Activated CD8-positive, alpha-beta memory T cell treated with anti-CD3 and anti-CD28 coated beads, Interleukin-2, amount 50 U/mL, for 24 hours (primary cell): ENCODE measurements around the gene ABCA5.
"Not testable (repeated sequence)": the region's sequence is repeated elsewhere in the genome, so short reads cannot be mapped to it uniquely, and the experiment has no call there.

Experiments used
- DNase-seq: peaks from one replicate; pipeline ENCODE4 v3.0.0-alpha.2; 2020; ENCODE audit errors: extremely low read depth

Gene ABCA5

DNA sequence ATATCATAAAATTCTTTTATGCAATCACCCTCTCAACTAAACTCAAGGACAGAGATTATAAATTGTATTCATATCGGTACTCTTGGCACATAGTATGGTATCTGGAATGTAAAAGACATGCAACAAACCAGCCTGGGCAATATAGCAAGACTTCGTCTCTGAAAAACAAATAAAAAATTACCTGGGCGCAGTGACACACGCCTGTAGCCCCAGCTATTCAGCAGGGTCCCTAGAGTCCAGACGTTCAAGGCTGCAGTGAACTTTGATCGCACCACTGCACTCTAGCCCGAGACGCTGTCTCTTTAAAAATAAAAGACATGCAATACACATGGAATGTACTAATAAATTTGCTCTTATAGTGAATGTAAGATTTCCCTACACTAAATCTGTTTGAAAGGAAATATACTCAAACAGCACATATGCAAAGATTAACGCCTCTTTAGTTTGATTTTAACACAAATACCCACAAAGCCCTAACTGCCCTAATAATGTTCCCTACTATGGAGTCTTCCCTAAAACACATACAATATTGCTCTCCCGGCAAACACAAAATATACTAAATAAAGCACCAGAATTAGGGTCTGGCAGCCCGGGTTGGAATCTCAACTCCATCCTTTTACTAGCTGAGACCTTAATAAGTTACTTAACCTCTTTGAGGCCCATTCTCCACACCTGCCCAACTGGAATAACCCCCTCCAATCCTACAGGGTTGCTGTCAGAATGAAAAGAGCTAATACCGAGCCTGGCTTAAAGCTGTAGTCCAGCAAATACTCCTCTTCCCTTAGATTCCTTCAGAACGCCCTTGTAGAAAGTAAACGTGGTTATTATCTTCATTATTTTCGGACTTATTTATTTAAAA, 1.2 kb downstream of the ABCA5 start:
- DNase-seq, result no peak

DNA sequence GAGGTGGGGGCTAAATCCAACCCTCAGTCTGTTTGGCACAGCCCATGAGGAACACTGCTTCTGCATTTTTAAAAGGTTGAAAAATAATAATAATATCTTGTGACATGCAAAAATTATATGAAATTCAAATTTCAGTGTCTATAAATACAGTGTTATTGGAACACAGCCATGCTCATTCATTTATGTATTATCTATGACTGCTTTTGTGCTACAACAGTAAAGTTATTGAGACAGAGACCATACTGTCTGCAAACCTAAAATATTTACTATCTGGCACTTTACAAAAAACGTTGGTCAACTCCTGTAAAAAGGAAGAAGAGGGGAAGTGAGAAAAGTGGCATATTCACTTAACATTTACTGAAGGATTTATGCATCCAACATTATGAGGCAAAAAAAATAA, 3.1 kb downstream of the ABCA5 start:
- no peak for DNase-seq

DNA sequence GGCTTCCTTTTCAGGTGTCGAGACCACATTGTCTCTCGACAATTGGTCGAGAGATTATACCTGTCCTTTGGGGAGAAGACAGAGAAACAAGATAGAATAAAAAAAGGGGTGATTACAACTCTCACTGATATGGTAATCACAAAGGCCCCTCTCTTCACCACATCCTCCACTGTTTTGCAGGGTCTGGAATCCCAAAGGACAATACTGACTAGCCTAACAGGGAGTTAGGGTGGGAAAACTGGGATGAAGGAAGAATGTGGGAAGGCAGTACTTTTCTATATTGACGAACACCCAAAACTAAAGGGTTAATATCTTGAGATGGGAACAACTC, 6.1 kb downstream of the ABCA5 start:
- no peak for DNase-seq

DNA sequence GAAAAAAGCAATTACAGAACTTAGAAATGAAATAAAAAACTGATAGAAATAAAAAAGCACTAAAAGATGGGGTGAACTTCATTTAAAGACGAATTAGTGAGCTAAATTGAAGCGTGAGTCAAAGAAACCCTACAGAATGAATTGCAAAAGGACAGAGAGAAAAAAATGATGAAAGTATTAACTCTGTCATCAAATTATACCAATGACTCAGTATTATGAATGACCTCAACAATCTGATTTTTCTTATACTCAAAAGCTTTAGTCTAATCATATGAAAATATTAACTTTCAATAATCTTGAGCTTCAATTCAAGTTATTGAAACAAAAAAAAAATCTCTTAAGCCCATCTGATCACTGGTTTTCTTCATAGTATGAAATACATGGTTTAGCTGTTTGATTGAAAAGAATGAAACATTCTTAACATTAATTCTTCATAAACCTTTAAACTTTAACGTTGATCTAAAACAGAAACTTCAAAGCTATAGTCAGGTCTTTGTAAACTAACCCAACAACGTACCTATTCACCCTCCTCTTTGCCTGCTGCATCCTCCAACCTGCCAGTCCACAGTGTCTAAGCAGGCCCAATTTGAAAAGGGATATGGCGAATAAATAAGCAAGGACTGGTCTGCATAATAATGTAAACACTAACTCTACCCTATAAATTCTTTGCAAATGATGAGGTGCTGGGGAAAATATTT, 6.6 kb downstream of the ABCA5 start:
- no peak for DNase-seq

DNA sequence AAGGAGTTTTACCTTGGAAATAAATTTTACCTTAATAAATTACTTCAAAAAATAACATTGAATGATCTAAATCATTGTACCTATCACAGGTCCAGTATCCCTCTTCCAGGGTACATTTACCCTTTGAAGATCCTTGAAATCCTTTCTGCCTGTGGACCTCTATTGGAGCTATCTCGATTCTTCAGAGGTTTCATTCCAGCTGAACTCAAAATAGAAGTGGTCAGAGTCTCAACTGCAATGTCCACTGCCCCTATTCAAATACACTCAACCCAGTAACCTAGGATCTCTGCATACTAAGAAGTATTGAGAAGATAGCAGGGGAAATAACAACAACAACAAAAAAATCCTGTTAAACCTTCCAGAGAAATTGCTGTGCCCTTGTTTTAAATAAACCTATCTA, 9.3 kb downstream of the ABCA5 start:
- DNase-seq, result no peak

DNA sequence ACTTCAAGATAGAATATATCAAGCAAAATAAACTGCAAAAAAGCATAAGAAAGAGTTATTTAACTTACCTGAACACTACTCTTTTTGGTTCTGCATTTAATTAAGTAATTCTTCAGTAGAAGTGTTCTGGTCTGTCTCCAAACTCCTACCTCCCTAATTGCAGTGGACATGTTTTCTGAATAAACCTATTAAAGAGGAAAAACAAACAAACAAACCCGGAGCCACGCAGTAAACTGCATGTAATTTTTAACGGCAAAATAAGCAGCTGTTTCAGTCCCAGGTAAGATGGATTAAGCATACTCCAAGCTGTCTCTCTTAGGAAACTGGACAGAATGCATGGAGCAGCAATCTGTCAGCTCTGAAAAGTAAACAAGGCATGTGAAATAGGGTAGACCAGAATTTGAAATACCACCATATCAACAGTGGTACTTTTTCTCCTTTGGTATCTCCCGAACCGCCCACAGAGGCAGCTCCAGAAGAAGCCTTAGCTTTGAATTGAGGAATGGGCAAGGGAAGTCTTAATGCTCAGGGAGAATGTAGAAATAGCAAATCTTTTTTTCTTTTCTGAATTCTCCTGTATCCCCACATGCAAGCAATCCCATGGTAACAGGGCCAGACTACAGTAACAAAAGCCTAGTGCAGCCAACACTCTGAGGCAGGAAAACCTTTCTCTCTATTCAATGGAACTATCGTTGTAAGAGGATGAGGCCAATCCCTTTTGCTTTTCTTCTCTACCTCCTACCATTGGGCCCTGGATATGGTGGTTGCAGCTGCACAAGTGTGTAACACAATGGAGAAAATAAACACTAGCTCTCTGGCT, 12.5 kb downstream of the ABCA5 start:
- no peak for DNase-seq

DNA sequence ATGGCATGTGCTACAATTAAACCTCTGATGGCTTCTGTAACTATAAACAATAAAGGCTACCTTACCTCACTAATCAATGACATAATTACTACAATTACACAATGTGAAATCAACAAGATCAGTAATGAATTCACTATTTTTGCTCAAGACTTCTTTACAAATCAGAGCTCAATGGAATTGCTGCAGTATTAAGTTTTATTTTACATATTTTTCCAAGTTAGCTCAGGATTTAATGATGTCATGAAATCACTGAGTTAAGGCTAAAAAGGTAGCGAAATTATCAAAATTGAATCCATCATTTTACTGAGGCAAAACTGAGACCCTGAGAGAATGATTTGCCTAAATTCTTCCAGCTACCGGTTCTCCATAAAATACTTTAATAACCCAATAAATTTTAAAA, 21.8 kb downstream of the ABCA5 start:
- no peak for DNase-seq

DNA sequence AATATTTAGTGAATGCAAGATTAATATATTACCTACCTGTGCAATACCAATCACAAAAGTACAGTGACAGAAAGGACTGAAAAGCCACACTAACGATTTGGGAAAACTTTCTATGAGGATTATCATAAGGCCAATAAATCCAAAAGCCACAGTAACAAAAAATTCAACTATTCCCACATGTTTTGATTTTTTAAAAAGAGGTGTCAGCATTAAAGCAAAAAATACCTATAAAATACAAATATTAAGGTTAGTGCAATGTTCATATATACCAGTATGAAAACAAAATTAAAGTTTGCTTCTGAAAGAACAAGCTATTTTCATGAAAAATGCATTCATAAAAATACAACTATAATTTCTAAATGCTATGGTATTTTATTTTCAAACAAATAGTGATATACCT, 24.3 kb downstream of the ABCA5 start:
- no peak for DNase-seq

DNA sequence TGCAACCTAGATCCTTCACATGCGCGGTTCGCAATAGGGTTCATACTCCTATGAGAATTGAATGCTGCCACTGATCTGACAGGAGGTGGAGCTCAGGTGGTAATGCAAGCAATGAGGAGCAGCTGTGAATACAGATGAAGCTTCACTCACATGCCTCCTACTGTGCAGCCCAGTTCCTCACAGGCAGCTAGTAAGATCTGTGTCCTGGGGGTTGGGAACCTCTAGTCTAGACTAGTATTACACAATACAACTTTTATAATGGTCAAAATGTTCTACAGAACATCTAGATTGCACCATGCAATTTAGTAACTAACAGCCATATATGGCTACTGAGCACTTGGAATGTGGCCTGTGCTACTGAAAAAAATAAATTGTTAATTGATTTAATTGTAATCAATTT, 26.7 kb downstream of the ABCA5 start:
- no peak for DNase-seq

DNA sequence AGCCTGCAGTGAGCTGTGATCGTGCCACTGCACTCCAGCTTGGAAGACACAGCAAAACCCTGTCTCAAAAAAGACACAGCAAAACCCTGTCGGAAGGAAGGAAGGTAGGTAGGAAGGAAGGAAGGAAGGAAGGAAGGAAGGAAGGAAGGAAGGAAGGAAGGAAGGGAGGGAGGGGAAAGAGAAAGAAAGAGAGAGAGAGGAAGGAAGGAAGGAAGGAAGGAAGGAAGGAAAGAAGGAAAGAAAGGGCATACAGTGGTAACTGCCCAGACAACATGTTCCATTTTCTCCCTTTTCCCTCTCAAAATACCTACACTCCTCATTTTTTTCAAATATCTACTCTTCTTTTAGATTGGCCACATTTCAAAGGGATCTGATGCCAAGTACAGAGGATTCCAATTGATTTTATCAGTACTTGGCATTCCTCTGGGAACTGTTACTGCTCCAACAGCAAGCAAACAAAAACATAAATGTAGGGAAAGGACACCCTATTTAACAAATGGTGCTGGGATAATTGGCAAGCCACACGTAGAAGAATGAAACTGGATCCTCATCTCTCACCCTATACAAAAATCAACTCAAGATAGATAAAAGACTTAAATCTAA, 28.7 kb downstream of the ABCA5 start:
- DNase-seq, result not testable (repeated sequence)

DNA sequence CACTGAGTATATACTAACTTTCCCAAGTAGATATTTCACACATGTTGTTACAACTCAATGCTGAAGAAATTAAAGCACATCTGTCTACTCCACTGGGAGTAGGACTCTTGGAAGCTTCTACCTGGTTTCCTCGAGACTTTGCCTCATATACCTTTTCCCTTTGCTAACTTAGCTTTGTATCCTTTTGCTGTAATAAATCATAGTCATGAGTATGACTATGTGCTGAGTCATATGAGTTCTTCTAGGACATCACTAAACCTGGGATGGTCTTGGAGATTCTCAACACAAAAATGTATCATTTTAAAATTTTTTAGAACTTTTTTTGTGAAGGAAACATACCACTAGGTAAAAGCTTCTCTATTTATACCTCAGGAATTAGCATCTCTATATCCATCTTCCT, 39.8 kb downstream of the ABCA5 start:
- DNase-seq, result no peak

DNA sequence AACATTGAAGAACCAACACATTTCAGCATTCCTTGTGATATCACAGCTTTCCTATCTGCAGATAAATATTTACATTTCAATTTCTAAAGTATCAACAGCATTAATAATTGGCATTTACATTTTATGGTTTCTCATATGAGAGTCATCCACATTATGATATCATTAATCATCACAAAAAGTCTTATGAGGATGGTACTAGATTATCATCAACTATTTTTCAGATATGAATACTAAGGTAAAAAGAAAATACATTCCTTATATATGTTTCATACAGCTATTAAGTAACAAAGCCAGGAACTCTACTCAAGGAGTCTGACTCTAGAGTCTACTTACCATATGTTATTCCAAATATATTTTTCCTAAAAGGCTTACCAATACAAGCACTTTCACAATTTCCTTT, 40.7 kb downstream of the ABCA5 start:
- no peak for DNase-seq

DNA sequence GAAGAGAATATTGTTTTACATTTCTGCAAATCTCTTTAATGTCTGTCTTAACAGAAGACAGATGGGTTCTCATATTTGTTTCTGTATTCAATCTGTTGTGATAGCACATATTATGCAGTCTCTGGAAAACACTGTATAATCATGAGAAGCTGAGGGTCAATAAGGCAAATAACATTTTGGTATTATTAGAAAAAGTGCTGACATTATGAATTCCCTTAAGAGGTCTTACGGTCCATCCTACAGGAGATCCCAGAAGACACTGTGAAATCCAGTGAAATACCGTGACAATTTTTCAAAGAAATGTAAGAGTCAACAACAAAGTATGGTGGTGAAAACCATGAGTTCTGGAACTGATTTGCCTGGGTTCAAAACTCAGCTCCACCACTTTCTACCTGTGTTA, 42.3 kb downstream of the ABCA5 start:
- no peak for DNase-seq

DNA sequence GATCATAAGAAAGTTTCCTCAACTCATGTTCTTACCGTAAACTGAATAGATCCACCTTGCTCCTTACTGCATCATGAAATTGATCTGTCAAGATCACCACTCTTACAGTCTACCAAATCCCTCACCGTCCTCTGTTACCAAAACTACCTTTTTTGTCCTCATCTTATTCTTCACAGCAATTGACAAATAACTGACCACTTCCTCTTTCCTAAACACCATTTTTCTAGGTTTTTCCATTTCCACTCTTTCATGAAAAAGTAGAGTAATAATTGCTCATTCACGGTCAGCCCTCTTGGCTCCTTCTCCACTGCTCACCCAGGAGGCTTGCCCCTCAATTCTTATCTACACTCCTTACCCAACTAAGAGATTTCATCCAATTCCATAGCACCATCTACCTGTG, 44.9 kb downstream of the ABCA5 start:
- DNase-seq, result no peak

DNA sequence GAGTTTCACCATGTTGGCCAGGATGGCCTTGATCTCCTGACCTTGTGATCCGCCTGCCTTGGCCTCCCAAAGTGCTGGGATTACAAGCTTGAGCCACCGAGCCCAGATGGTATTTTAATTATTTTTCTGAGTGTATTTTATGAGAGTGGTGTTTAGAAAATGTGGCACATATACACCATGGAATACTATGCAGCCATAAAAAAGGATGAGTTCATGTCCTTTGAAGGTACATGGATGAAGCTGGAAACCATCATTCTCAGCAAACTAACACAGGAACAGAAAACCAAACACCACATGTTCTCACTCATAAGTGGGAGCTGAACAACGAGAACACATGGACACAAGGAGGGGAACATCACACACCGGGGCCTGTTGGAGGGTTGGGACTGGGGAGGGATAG, 50.7 kb downstream of the ABCA5 start:
- DNase-seq, result not testable (repeated sequence)

DNA sequence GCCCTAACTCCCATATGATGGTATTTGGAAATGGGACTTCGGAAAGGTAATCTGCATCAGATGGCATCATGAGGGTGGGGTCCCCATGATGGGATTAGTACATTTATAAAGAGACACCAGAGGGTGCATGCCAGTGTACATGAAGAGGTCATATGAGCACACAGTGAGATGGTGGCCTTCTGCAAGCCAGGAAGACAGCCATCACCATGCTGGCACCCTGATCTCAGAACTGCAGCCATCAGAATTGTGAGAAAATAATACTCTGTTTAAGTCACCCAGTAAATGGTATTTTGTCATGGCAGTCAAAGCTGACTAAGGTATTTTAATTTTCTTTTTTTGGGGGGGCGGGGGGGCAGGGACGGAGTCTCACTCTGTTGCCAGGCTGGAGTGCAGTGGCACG, 51.2 kb downstream of the ABCA5 start:
- no peak for DNase-seq

DNA sequence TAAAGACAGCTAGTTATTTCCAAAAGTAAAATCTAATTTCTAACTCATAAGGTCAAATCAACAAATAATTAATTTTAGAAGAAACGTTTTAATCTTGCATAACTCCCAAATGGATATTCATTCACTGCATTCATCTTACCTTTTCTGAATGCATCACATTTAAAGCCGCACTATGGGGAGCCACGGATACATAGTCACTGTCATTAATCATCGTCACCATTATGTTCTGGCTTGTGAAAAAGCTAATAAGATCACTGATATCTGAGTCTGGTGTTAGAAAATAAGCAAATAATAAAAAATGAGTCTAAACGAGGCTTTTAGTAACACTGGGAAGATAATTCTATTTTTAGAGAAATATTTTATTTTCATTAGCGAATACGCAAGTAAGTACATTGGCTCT, 55.9 kb downstream of the ABCA5 start:
- DNase-seq, result no peak

DNA sequence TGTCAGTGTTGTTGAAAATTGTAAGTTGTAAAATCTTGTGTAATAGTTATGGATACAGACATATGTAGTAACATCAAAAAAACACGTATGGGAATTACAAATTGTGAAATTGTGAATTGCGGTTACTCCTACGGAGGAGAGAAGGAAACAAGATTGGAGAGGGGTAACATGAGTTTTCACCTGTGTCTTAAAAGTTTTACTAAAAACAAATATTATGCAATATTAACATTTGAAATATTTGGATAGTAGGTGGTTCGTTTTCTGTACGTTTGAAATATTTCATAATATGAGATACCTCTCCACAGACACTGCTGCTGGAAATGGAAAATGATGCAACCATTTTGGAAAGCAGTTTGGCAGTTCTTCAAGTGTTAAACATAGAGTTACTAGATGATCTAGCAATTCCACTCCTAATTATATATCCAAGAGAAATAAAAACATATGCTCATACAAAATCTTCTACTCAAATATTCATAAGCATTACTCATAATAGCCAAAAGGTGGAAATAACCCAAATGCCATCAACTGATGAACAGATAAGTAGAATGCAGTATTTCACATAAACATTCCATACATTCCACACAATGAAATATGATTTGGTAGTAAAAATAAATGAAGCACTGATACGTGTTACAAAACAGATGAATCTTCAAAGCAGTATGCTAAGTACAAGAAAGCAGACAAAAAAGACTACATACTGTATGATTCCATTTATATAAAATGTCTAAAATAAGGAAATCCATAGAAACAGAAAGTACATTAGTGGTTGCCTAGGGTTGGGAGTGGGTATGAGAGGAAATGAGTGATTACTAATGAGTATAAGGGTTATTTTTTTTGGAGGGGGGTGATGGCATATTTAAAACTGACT, 57.6 kb downstream of the ABCA5 start:
- no peak for DNase-seq

DNA sequence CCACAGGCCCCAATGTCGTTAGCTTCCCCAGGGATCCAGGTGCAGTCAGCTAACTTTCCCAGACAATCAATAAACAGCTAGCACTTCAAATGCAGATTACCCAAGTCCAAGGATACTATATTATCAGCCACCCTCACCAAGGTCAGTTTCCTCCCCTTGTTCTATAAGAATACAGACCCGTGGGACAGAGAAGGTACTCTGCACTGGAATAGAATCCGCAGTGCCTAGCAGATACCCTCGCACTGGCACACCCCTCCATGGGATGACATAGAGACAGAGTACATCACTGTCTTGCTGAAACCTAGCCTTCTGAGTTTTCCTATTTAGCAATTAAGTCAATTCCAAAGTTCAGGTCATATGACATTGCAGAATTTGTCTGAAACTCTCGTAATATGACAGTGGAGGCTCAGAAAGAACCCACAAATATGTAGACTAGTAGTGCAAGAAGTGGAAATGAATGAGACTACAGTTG, 58.4 kb downstream of the ABCA5 start:
- no peak for DNase-seq

DNA sequence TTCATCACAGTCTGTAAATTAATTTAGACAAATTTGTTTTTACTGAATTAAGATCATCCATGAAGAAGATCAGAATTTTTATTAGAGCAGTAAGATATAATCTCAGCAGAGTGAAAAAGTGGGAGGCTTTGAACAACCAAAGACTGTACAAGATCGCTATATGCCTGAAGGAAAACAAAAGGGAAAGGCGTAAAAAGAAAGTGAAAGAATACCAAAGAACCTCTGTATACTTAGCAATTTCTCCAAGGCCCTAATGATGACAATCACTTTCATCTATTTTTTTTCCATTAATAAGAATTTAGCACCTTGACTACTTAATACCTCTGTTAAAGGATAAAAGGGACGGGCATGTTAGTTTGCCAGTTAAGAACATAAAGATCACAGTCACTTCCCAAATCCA, 59.7 kb downstream of the ABCA5 start:
- DNase-seq, result no peak

DNA sequence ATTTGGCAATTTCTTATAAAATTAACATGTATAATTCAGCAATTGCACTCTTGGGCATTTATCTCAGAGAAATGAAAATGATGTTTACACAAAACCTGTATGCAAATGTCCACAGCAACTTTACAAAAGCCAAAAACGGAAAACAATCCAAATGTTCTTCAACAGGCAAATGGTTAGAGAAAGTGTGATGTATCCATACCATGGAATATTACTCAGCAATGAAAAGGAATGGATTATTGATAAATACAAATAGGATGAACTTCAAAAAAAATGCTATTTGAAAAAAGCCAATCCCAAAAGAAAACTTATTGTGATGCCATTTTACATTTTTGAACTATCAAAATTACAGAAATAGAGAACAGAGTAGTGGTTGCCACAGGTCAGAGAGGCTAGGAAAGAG, 61.1 kb downstream of the ABCA5 start:
- no peak for DNase-seq
